HG03095 (cell line): ENCODE data around the gene SPTBN5.

Experiments
- ATAC-seq: cut with Tn5 transposase; IDR thresholded peaks from one replicate; pipeline ENCODE4 v1.9.1; 2021; ENCODE audit warnings: moderate library complexity; ENCODE audit not compliant: unreplicated experiment

The SPTBN5 gene

DNA sequence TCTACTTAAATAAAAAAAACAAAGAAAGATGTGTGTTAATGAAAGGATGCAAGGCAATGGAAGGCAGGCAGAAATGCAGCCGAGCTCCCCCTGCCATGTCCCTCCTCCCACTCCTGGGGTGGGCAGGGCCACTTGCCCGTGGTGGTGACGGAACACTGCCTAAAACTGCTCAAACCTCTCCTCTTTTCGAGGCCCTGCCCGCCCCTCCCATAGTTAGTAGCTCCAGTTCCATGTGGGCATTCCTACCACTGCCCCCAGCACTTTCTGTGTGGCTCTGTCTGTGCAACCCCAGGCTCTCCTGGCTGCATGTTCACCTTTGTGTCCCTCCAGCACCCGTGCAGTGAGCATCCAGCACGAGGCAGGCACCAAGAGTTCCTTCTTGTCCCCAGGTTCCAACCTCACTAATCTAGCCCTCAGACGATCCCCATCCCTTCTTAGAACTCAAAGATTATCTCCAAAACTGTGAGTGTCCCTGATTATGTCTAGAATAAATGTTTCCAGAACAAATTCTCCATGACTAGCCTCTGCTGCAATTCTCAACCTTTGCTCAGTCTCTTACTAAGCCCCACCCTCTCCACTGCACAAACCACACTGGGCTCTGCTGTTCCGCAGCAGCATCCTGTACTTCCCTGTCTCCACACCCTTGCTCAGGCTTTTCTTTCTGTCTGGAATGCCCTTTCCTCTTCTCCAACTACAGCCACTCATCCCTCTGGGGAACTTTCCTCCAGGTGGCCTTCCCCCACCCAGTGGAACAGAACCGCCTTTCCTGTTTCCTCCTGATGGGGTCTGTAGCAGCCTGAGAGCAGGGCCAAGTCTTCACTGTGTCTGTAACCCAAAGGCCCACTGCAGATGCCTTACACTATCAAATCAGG lies 32.6 kb upstream of the SPTBN5 start:
- no peak for ATAC-seq

- ATAC-seq, result no peak
Measured at GRCh38 chr15:41925086-41925608, 31.3 kb upstream of the SPTBN5 start.

GRCh38 chr15:41923401-41923997 lies 29.6 kb upstream of the SPTBN5 start:
- no peak for ATAC-seq

- no peak for ATAC-seq
Measured at GRCh38 chr15:41922353-41922752, 28.5 kb upstream of the SPTBN5 start.

DNA sequence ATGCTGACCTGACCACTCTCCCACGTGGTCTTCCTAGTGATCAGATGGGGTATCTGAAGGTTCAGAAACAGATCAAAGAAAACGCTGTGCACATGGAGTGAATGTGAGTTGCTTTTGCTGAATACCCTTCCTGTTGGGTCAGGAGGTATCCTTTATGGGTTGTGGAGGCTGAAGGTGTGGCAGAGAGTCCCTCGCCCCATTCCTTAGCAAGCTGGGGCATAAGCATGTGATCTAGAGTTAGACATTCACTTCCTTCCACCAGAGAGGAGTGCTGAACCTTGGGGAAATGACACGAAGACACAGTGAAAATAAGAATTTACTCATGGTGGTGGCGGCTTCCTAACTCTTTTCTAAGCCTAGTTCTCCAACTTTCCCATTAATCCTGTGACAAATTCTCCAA lies 27.8 kb upstream of the SPTBN5 start:
- ATAC-seq, result no peak

GRCh38 chr15:41921167-41921566 lies 27.3 kb upstream of the SPTBN5 start:
- ATAC-seq, result no peak

- no peak for ATAC-seq
Measured at GRCh38 chr15:41919954-41920538, 26.2 kb upstream of the SPTBN5 start.

- no peak for ATAC-seq
Measured at GRCh38 chr15:41919201-41919820, 25.5 kb upstream of the SPTBN5 start.

- ATAC-seq, result no peak
Measured at GRCh38 chr15:41918506-41919126, 24.8 kb upstream of the SPTBN5 start.

- no peak for ATAC-seq
Measured at GRCh38 chr15:41917767-41918430, 24.0 kb upstream of the SPTBN5 start.

- no peak for ATAC-seq
Measured at GRCh38 chr15:41915255-41915994, 21.6 kb upstream of the SPTBN5 start.

- ATAC-seq, result no peak
Measured at GRCh38 chr15:41914411-41914810, 20.6 kb upstream of the SPTBN5 start.

DNA sequence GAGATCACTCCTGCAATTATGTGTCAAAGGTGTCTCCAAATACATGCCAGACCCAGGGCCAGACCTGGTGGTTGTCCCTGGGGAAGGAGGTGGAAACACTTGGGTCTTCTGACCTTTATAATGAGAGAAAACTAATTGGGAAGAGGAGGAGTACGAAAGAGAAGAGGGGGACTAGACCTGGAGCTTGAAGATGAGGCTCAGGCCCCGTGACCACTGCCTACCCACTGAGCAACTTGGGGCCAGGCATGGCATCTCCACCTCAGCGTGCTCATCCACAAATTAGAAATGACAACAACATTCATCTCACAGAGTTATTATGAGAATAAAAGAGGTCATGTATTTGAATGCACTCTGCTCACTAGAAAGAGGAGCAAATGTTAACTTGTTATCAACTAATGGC lies 19.4 kb upstream of the SPTBN5 start:
- ATAC-seq, result no peak

DNA sequence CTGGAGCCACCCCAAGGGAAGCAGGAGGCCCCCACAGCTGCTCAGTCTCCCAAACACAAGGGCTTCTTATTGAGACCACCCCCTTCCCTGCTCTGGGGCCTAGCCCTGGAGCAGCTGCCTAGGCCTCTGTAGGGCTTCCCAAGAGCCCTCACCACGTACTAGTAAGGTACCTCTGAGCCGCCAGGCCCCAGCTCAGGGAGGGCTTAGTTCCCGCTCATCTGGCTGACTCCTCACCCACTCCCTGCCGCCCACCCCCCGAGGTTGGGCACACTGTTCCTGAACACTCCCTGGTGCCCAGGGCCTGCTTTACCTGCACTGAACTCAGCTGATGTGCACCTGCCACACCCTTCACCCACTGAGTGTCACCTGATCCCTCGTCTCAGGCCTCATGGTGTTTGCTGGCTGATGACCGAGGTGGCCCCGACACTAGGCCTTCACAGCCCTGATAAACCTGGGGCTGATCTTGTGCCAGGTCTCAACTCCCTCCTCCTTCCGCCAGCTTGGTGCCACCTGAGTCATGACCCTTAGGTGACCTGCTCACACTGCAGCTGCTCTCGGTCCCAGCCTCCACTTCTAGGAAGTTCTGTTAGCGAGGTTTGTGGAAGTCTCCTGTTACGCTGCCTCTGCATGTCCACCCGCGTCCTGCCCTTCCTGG lies 18.0 kb upstream of the SPTBN5 start:
- no peak for ATAC-seq

GRCh38 chr15:41908736-41909461 lies 15.0 kb upstream of the SPTBN5 start:
- ATAC-seq, result no peak

DNA sequence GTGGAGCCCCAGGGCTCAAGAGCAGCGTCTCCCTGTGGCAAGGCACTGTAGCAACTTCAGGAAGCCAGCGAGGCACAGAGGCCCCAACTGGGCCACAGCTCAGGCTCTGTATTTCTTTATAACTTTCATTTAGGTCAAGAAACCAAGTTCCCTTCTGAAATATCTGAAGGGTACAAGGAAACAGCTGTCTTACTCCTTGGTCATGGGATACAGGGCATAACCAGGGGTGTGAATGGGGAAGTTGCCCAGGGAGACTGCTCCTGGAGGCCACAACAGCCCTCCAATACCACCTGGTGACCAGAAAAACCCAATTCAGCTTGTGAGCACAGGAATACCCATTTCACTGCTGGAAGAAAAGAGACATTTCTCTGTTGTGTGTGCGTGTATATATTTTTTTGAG lies 13.3 kb upstream of the SPTBN5 start:
- ATAC-seq, result no peak

DNA sequence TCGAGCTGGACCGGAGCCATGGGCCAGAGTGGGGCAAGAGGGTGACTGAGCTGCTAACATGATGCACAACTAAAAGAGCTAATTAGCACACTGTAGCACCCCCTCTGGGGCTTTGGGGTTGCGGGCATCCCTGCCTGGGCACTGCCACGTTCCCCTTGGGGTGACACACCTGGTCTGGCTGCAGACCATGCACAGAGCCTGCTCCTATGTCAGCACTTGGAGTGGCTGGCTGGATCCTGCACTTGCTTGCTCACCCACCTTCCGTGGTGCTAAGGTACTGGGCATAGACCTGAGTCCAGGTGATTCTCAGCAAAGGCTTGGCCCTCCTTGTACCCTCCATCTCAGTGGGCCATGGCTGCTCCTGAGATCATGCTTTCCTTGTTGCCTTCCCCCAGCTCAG lies 12.8 kb upstream of the SPTBN5 start:
- ATAC-seq, result no peak

- ATAC-seq, result no peak
Measured at GRCh38 chr15:41905036-41905793, 11.4 kb upstream of the SPTBN5 start.
